ENCODE results near the gene TRIO.

TRIO gene

GRCh38 chr5:14432931-14433589 lies 289.9 kb downstream of the TRIO start:
- Histone ChIP-seq H3K4me1 (ENCODE audit: control insufficient read depth, insufficient read depth, low read length) (peaks cover 2% of the 10 kb centered on the region; the same call in 1 of the 2 replicates), H3K9me3 (ENCODE audit: control insufficient read depth, insufficient read depth, low read depth, low read length) (no peaks in the 10 kb centered on the region), H3K4me3 (ENCODE audit: low read depth, low read length) (no peak overlapping the region), H3K27ac (ENCODE audit: extremely low read depth, low read depth, low read length) (no peak overlapping the region), H3K36me3 (ENCODE audit: control insufficient read depth in 2 of 2, insufficient read depth in 1 of 2, low read length in 2 of 2) (peaks cover 6 to 7% of the 10 kb centered on the region in 2 experiments; a peak in 2 of 3 replicates)
- peak; percentile 6; the same call in 1 of the 2 replicates for TF ChIP-seq BCL6B (tag by site-specific recombination; IDR thresholded peaks at IDR 0.05)
- peak; percentile 78 for TF ChIP-seq PRDM6 (tag by site-specific recombination; IDR thresholded peaks at IDR 0.05)
- TF ChIP-seq RBAK (tag by site-specific recombination; IDR thresholded peaks at IDR 0.05): no peak
- ChIA-PET POLR2A (no interaction called here), CTCF (interaction anchor here (0.7 to 0.9 kb wide), 2 partner anchors 28 to 47 kb away, joined by 3 to 4 read pairs; no protein-coding TSS in a partner anchor)

GRCh38 chr5:14435481-14435880 lies 292.3 kb downstream of the TRIO start:
- Histone ChIP-seq H3K36me3 (ENCODE audit: control insufficient read depth in 2 of 2, insufficient read depth in 1 of 2, low read length in 2 of 2) (peaks cover 6 to 7% of the 10 kb centered on the region in 2 experiments; a peak in 2 of 3 replicates), H3K9me3 (ENCODE audit: control insufficient read depth, insufficient read depth, low read depth, low read length) (no peaks in the 10 kb centered on the region), H3K4me1 (ENCODE audit: control insufficient read depth, insufficient read depth, low read length) (peaks cover 11% of the 10 kb centered on the region), H3K4me3 (ENCODE audit: low read depth, low read length) (no peak overlapping the region), H3K27ac (ENCODE audit: extremely low read depth, low read depth, low read length) (no peak overlapping the region)
- ChIA-PET POLR2A (no interaction called here), CTCF (no interaction called here)
- TF ChIP-seq ZNF530 (tag by site-specific recombination; IDR thresholded peaks at IDR 0.05; ENCODE audit: low read depth): no peak
- TF ChIP-seq ZNF518A (tag by site-specific recombination; conservative IDR thresholded peaks at IDR 0.05; ENCODE audit: low read depth): no peak
- TF ChIP-seq ZNF747 (tag by site-specific recombination; IDR thresholded peaks at IDR 0.05): no peak
- TF ChIP-seq BCL11A (tag by site-specific recombination; IDR thresholded peaks at IDR 0.05; ENCODE audit: low read depth): no peak
- TF ChIP-seq ZNF16 (tag by site-specific recombination; IDR thresholded peaks at IDR 0.05; ENCODE audit: low read depth): no peak
- no peak for TF ChIP-seq ZNF426 (tag by site-specific recombination; IDR thresholded peaks at IDR 0.05)
- TF ChIP-seq ZNF596 (tag by site-specific recombination; IDR thresholded peaks at IDR 0.05): no peak
- no peak for TF ChIP-seq ZNF692 (tag by site-specific recombination; IDR thresholded peaks at IDR 0.05)
- no peak for TF ChIP-seq ZBTB8A (tag by site-specific recombination; IDR thresholded peaks at IDR 0.05)
- TF ChIP-seq ZIC2 (tag by site-specific recombination; IDR thresholded peaks at IDR 0.05): no peak
- TF ChIP-seq PRDM1 (tag by site-specific recombination; IDR thresholded peaks at IDR 0.05): no peak
- TF ChIP-seq GLIS1 (tag by site-specific recombination; IDR thresholded peaks at IDR 0.05): no peak
- TF ChIP-seq ZFP41 (tag by site-specific recombination; IDR thresholded peaks at IDR 0.05; ENCODE audit: borderline replicate concordance): no peak
- no peak for TF ChIP-seq HOXC10 (CRISPR knock-in tag; IDR thresholded peaks at IDR 0.05)
- TF ChIP-seq SCRT2 (tag by site-specific recombination; IDR thresholded peaks at IDR 0.05): no peak
- no peak for TF ChIP-seq ZNF10 (tag by site-specific recombination; IDR thresholded peaks at IDR 0.05)
